D341Med (cell line): Measurements from ENCODE around the gene EDN1.
"Not testable (repeated sequence)": the region's sequence is repeated elsewhere in the genome, so short reads cannot be mapped to it uniquely, and the experiment has no call there.

Experiments used
- DNase-seq: peaks from one replicate; pipeline ENCODE4 v3.0.0; 2012; ENCODE audit warnings: low spot score

EDN1 gene

GRCh38 chr6:12294851-12295536 lies 4.8 kb downstream of the EDN1 start:
- no peak for DNase-seq

GRCh38 chr6:12295558-12296254 lies 5.5 kb downstream of the EDN1 start:
- no peak for DNase-seq

GRCh38 chr6:12296255-12296573 lies 6.1 kb downstream of the EDN1 start:
- no peak for DNase-seq

- no peak for DNase-seq
Observed at GRCh38 chr6:12296604-12297003, 6.4 kb downstream of the EDN1 start.

- no peak for DNase-seq
Observed at GRCh38 chr6:12297363-12298016, 7.3 kb downstream of the EDN1 start.

GRCh38 chr6:12298017-12298978 lies 8.1 kb downstream of the EDN1 start:
- no peak for DNase-seq

- DNase-seq, result no peak
Observed at GRCh38 chr6:12298995-12299394, 8.8 kb downstream of the EDN1 start.

- DNase-seq, result no peak
Observed at GRCh38 chr6:12301018-12301417, 10.9 kb downstream of the EDN1 start.

GRCh38 chr6:12304487-12304886 lies 14.3 kb downstream of the EDN1 start:
- DNase-seq, result no peak

- DNase-seq, result no peak
Observed at GRCh38 chr6:12309070-12309469, 18.9 kb downstream of the EDN1 start.

- DNase-seq, result no peak
Observed at GRCh38 chr6:12311106-12311505, 20.9 kb downstream of the EDN1 start.

GRCh38 chr6:12312736-12313135 lies 22.6 kb downstream of the EDN1 start:
- no peak for DNase-seq

GRCh38 chr6:12313306-12313991 lies 23.3 kb downstream of the EDN1 start:
- DNase-seq, result no peak

- no peak for DNase-seq
Observed at GRCh38 chr6:12313992-12314589, 23.9 kb downstream of the EDN1 start.

- DNase-seq, result no peak
Observed at GRCh38 chr6:12314751-12315150, 24.6 kb downstream of the EDN1 start.

- no peak for DNase-seq
Observed at GRCh38 chr6:12315292-12316081, 25.3 kb downstream of the EDN1 start.

- DNase-seq, result no peak
Observed at GRCh38 chr6:12318749-12319148, 28.6 kb downstream of the EDN1 start.

- not testable (repeated sequence) for DNase-seq
Observed at GRCh38 chr6:12320074-12320473, 29.9 kb downstream of the EDN1 start.

GRCh38 chr6:12324099-12324498 lies 33.9 kb downstream of the EDN1 start:
- no peak for DNase-seq

- DNase-seq, result no peak
Observed at GRCh38 chr6:12324748-12325147, 34.6 kb downstream of the EDN1 start.
